ENCODE data around the gene HIVEP3. TPM values are rescaled to one million over a fixed set of nuclear protein-coding genes. Genes with fewer than 3 reads are reported as not detected.

The HIVEP3 gene
- polyA plus RNA-seq, 1 donor (not counting 4 experiments of a cell fraction or from before 2014, with no cell fraction given) = 1.1 TPM

DNA sequence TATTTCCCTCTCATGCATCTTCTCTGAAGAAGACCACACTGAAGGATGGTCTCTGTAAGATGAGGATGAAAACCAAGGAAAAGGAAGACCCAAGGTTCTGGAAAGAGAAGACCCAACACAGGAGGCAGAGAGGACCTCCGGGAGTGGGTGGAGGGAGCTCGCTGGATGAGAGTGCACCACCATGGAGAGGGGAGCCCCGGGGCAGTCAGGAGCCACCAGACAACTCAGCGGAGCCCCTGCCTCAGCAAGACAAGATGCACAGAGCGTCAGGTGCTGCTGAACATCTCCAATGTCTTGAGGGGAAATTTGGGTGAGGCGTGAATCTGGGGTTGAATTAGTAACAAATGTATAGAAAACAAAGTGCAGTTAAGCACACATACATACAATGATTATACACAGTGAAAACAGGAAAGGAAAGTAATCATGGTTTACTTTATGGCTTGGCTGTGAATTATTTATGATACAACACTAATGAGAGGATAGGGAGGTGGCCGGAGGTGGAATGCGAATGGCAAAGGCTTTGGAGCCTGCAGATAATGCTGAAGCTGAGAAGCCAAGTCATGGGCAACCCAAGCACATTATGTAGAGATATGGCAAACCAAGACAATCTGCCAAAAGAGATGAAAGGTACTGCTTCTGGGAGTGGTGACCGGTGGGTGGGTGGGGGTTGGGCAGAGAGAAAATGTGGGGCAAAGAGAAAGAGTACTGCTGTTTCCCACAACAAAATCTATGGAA is 353.8 kb downstream of the HIVEP3 start:
- no peak overlapping the region for H3K4me3 ChIP-seq (ENCODE audit: control insufficient read depth in 2 of 3, extremely low read depth in 1 of 3, insufficient read depth in 2 of 3, low read depth in 1 of 3, low read length in 3 of 3)
- no peaks in the 10 kb centered on the region for H3K27me3 ChIP-seq (ENCODE audit: control insufficient read depth, extremely low read depth, insufficient read depth, low read length)
- H3K9me3 ChIP-seq (ENCODE audit: control insufficient read depth, low read depth, low read length) = no peaks in the 10 kb centered on the region
- TF ChIP-seq, protein P1, sequence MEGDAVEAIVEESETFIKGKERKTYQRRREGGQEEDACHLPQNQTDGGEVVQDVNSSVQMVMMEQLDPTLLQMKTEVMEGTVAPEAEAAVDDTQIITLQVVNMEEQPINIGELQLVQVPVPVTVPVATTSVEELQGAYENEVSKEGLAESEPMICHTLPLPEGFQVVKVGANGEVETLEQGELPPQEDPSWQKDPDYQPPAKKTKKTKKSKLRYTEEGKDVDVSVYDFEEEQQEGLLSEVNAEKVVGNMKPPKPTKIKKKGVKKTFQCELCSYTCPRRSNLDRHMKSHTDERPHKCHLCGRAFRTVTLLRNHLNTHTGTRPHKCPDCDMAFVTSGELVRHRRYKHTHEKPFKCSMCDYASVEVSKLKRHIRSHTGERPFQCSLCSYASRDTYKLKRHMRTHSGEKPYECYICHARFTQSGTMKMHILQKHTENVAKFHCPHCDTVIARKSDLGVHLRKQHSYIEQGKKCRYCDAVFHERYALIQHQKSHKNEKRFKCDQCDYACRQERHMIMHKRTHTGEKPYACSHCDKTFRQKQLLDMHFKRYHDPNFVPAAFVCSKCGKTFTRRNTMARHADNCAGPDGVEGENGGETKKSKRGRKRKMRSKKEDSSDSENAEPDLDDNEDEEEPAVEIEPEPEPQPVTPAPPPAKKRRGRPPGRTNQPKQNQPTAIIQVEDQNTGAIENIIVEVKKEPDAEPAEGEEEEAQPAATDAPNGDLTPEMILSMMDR (optimal IDR thresholded peaks at IDR 0.05 in 1 of 3, IDR thresholded peaks at IDR 0.05 in 1 of 3, conservative IDR thresholded peaks at IDR 0.05 in 1 of 3; ENCODE audit: extremely low read depth in 1 of 3, insufficient read depth in 2 of 3, low read length in 3 of 3) = no peak
- TF ChIP-seq EZH2 (IDR thresholded peaks at IDR 0.05; ENCODE audit: low read length) = no peak
- no peaks in the 10 kb centered on the region for H3K79me2 ChIP-seq (ENCODE audit: control insufficient read depth, insufficient read depth, low read length)
- H3K4me1 ChIP-seq (ENCODE audit: control insufficient read depth, extremely low read depth, insufficient read depth, low read length) = no peaks in the 10 kb centered on the region
- no peak overlapping the region for H3K4me2 ChIP-seq (ENCODE audit: control insufficient read depth, extremely low read depth, insufficient read depth, low read depth, low read length)
- dilution Hi-C loops (cut with MboI; ENCODE audit: extremely low pct_ligation_motif_present, low sequenced_read_pairs) = no loop called here
- no peaks in the 10 kb centered on the region for H4K20me1 ChIP-seq (ENCODE audit: control insufficient read depth, extremely low read depth, insufficient read depth, low read length)
- H3K9ac ChIP-seq (ENCODE audit: control insufficient read depth, extremely low read depth, insufficient read depth, low read length) = no peak overlapping the region
- no peak overlapping the region for H3K27ac ChIP-seq (ENCODE audit: control insufficient read depth, insufficient read depth, low read length)
- no peak overlapping the region for H2AFZ ChIP-seq (ENCODE audit: control insufficient read depth, low read length)
- H3K36me3 ChIP-seq (ENCODE audit: control insufficient read depth in 2 of 2, extremely low read depth in 1 of 2, insufficient read depth in 2 of 2, low read length in 2 of 2) = no peaks in the 10 kb centered on the region
- no peak for DNase-seq (ENCODE audit: low read depth, low spot score)
- no peaks in the 10 kb centered on the region for H3K9me1 ChIP-seq (ENCODE audit: control insufficient read depth, extremely low read depth, insufficient read depth, low read length)
- FAIRE-seq = no peak

DNA sequence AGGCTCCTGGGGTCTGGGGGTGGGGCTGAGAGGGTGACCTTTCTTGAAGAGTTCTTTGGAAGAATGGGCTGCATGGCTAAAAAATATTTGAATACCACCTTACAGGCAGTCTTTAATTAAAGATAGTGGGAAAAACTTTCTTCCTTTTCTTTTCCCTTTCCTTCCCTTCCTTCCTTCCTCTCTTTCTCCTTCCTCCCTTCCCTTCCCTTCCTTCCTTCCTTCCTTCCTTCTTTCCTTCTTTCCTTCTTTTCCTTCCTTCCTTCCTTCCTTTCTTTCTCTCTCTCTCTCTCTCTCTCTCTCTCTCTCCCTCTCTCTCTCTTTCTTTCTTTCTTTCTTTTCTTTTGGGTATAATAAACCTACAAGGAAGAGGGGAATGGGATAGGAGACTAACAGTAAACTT is 356.4 kb downstream of the HIVEP3 start:
- dilution Hi-C loops (cut with MboI; ENCODE audit: extremely low pct_ligation_motif_present, low sequenced_read_pairs) = no loop called here
- no peak for DNase-seq (ENCODE audit: low read depth, low spot score)
- Histone ChIP-seq H3K4me1 (ENCODE audit: control insufficient read depth, extremely low read depth, insufficient read depth, low read length) (no peaks in the 10 kb centered on the region), H3K9me3 (ENCODE audit: control insufficient read depth, low read depth, low read length) (no peaks in the 10 kb centered on the region), H3K79me2 (ENCODE audit: control insufficient read depth, insufficient read depth, low read length) (no peaks in the 10 kb centered on the region), H3K27ac (ENCODE audit: control insufficient read depth, insufficient read depth, low read length) (no peak overlapping the region), H3K4me3 (ENCODE audit: control insufficient read depth in 2 of 3, extremely low read depth in 1 of 3, insufficient read depth in 2 of 3, low read depth in 1 of 3, low read length in 3 of 3) (no peak overlapping the region), H3K27me3 (ENCODE audit: control insufficient read depth, extremely low read depth, insufficient read depth, low read length) (no peaks in the 10 kb centered on the region), H3K9ac (ENCODE audit: control insufficient read depth, extremely low read depth, insufficient read depth, low read length) (no peak overlapping the region), H3K4me2 (ENCODE audit: control insufficient read depth, extremely low read depth, insufficient read depth, low read depth, low read length) (no peak overlapping the region), H2AFZ (ENCODE audit: control insufficient read depth, low read length) (no peak overlapping the region), H3K36me3 (ENCODE audit: control insufficient read depth in 2 of 2, extremely low read depth in 1 of 2, insufficient read depth in 2 of 2, low read length in 2 of 2) (no peaks in the 10 kb centered on the region), H4K20me1 (ENCODE audit: control insufficient read depth, extremely low read depth, insufficient read depth, low read length) (no peaks in the 10 kb centered on the region), H3K9me1 (ENCODE audit: control insufficient read depth, extremely low read depth, insufficient read depth, low read length) (no peaks in the 10 kb centered on the region)
- no peak for FAIRE-seq
- no peak for TF ChIP-seq EZH2 (IDR thresholded peaks at IDR 0.05; ENCODE audit: low read length)
- TF ChIP-seq, protein P1 (optimal IDR thresholded peaks at IDR 0.05 in 1 of 3, IDR thresholded peaks at IDR 0.05 in 1 of 3, conservative IDR thresholded peaks at IDR 0.05 in 1 of 3; ENCODE audit: extremely low read depth in 1 of 3, insufficient read depth in 2 of 3, low read length in 3 of 3) = no peak

Measured in keratinocyte (primary cell).